Kidney epithelial cell (primary cell): ENCODE data around the gene CEND1. TPM values are rescaled to one million over a fixed set of nuclear protein-coding genes. Genes with fewer than 3 reads are reported as not detected.

Source experiments
- DNase-seq: peaks from one replicate; pipeline ENCODE4 v3.0.0-alpha.2; 2010; ENCODE audit warnings: low read depth
- H3K27me3 ChIP-seq: 2 replicates; pipeline ENCODE4 v1.6.0; 2011; ENCODE audit warnings: low read length; ENCODE audit not compliant: control insufficient read depth, insufficient read depth
- H3K36me3 ChIP-seq: 2 replicates; pipeline ENCODE4 v1.5.1; 2011; ENCODE audit warnings: low read length; ENCODE audit not compliant: control insufficient read depth, insufficient read depth
- H3K4me3 ChIP-seq: 2 replicates; pipeline ENCODE4 v1.5.1; 2011; ENCODE audit warnings: low read depth, mild to moderate bottlenecking, control low read depth, low read length
- total RNA-seq: library from RNA; depleted of rRNA; stranded (reverse); fragments of >200 nt; gene quantifications from 2 replicates; pipeline ENCODE4 v1.2.3, GENCODE V29; 2015
- TF ChIP-seq, protein P1 (sequence below): IDR thresholded peaks from 2 replicates; pipeline ENCODE4 v1.5.1; 2011; ENCODE audit warnings: mild to moderate bottlenecking, moderate library complexity, low read length, control low read depth, inconsistent platforms; ENCODE audit not compliant: insufficient read depth, poor library complexity, severe bottlenecking

Gene CEND1
- total RNA-seq, 1 donor from 2014 or later: 0.25 TPM

DNA sequence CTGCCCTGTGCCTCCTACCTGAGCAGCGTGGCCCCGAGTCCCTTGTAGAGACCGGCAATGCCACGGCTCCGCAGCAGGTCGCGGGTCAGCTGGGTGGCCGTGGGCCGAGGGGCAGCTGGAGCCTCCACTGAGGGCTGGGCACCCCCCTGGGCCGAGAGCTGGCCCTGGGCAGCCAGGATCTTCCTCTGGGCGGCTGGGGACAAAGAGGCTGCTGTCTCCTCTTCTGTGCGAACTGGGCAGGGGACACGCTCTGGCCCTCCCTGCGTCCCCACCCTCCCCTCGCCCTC lies 2.6 kb upstream of the CEND1 start:
- H3K4me3 ChIP-seq: no peak overlapping the region
- peaks cover 19% of the 10 kb centered on the region for H3K27me3 ChIP-seq
- no peaks in the 10 kb centered on the region for H3K36me3 ChIP-seq
- TF ChIP-seq, protein P1, sequence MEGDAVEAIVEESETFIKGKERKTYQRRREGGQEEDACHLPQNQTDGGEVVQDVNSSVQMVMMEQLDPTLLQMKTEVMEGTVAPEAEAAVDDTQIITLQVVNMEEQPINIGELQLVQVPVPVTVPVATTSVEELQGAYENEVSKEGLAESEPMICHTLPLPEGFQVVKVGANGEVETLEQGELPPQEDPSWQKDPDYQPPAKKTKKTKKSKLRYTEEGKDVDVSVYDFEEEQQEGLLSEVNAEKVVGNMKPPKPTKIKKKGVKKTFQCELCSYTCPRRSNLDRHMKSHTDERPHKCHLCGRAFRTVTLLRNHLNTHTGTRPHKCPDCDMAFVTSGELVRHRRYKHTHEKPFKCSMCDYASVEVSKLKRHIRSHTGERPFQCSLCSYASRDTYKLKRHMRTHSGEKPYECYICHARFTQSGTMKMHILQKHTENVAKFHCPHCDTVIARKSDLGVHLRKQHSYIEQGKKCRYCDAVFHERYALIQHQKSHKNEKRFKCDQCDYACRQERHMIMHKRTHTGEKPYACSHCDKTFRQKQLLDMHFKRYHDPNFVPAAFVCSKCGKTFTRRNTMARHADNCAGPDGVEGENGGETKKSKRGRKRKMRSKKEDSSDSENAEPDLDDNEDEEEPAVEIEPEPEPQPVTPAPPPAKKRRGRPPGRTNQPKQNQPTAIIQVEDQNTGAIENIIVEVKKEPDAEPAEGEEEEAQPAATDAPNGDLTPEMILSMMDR: no peak
- DNase-seq: no peak

GRCh38 chr11:791658-792534 lies 2.0 kb upstream of the CEND1 start:
- Histone ChIP-seq H3K36me3 (no peaks in the 10 kb centered on the region), H3K4me3 (no peak overlapping the region), H3K27me3 (peaks cover 19% of the 10 kb centered on the region)
- TF ChIP-seq, protein P1: no peak
- DNase-seq: no peak

- TF ChIP-seq, protein P1: no peak
- Histone ChIP-seq H3K4me3 (no peak overlapping the region), H3K27me3 (peaks cover 22% of the 10 kb centered on the region), H3K36me3 (no peaks in the 10 kb centered on the region)
- DNase-seq: no peak
These were observed 1.1 kb upstream of the CEND1 start for GRCh38 chr11:790721-791564.

- Histone ChIP-seq H3K36me3 (no peaks in the 10 kb centered on the region), H3K27me3 (peaks cover 22% of the 10 kb centered on the region), H3K4me3 (no peak overlapping the region)
- TF ChIP-seq, protein P1: no peak
- no peak for DNase-seq
These were observed 643 bp downstream of the CEND1 start for GRCh38 chr11:788953-789940.

DNA sequence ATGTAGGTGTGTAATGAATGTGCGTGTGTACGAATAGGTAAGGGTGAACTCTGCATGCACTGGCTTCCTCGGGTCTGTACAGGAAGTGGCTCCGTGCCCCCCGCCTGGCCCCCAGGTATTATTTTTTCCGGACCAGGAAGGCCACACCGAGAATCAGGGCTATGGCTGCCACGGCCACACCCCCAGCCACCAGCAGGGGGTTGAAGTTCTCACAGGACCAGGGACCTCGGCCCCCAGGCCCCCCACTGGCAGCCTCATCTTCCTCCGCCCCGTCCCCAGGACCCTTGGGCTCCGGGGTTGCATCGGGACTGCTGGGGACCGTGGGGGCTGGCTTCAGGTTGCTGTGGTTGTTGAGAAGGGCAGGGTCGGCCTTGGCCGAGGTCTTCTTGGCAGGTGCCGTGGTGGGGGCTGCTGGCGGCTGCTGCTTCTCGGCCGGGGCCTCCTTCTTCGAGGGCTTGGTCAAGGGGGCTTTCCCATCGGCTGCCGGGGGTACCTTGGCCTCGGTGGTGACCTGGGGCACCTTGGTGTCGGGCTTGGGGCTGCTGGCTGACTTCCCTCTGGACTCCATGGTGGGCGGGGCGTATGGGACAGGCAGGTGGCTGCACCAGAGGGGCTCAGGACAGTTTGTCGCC lies 1.8 kb downstream of the CEND1 start:
- TF ChIP-seq, protein P1: peak; percentile 1
- no peaks in the 10 kb centered on the region for H3K36me3 ChIP-seq
- no peak for DNase-seq
- H3K27me3 ChIP-seq: peaks cover 22% of the 10 kb centered on the region
- H3K4me3 ChIP-seq: no peak overlapping the region
